ENCODE results near the gene MYO9B. TPM values are rescaled to one million over a fixed set of nuclear protein-coding genes. Genes with fewer than 3 reads are reported as not detected.

Gene MYO9B
- total and polyA plus RNA-seq, 2 of the 13 experiments (the other 11 are each of a cell fraction or from before 2014, with no cell fraction given): 18.0 to 18.3 TPM

- TF ChIP-seq SMAD3 (CRISPR knock-in tag; IDR thresholded peaks at IDR 0.05) (0 out of 2 replicates have a peak, but pooled peaks have one; percentile 40), ZNF792 (CRISPR knock-in tag; IDR thresholded peaks at IDR 0.05) (peak; percentile 0; the same call in 1 of the 2 replicates), NR1H2 (CRISPR knock-in tag; IDR thresholded peaks at IDR 0.05; ENCODE audit: borderline replicate concordance, low read depth) (0 out of 2 replicates have a peak, but pooled peaks have one; percentile 15), KDM2A (CRISPR knock-in tag; IDR thresholded peaks at IDR 0.05; ENCODE audit: borderline replicate concordance, low read depth) (peak; percentile 86), ZKSCAN5 (CRISPR knock-in tag; IDR thresholded peaks at IDR 0.05) (peak; percentile 89; the same call in 1 of the 2 replicates), MYC (CRISPR knock-in tag; IDR thresholded peaks at IDR 0.05; ENCODE audit: borderline replicate concordance) (peak; percentile 85), PRDM15 (CRISPR knock-in tag; IDR thresholded peaks at IDR 0.05) (0 out of 2 replicates have a peak, but pooled peaks have one; percentile 65), SOX6 (IDR thresholded peaks at IDR 0.05) (no peak), SOX6 (CRISPR knock-in tag; IDR thresholded peaks at IDR 0.05) (peak; percentile 94), ZNF503 (CRISPR knock-in tag; IDR thresholded peaks at IDR 0.05) (peak; percentile 75; the same call in 1 of the 2 replicates), ZNF354B (CRISPR knock-in tag; IDR thresholded peaks at IDR 0.05) (no peak), RELA (CRISPR knock-in tag; IDR thresholded peaks at IDR 0.05) (no peak), HNF4A (CRISPR knock-in tag; IDR thresholded peaks at IDR 0.05) (peak; percentile 97), JUN (CRISPR knock-in tag; IDR thresholded peaks at IDR 0.05) (no peak), RFXAP (CRISPR knock-in tag; IDR thresholded peaks at IDR 0.05; ENCODE audit: borderline replicate concordance) (peak; percentile 80; the same call in 1 of the 2 replicates), SALL1 (CRISPR knock-in tag; IDR thresholded peaks at IDR 0.05) (peak; percentile 67; the same call in 1 of the 2 replicates), ZNF512 (CRISPR knock-in tag; IDR thresholded peaks at IDR 0.05) (no peak), PHF8 (CRISPR knock-in tag; IDR thresholded peaks at IDR 0.05) (peak; percentile 79), ZNF652 (CRISPR knock-in tag; IDR thresholded peaks at IDR 0.05; ENCODE audit: borderline replicate concordance, low read depth) (peak; percentile 73), NR2F1 (CRISPR knock-in tag; IDR thresholded peaks at IDR 0.05) (peak; percentile 93 to 95), KMT2B (CRISPR knock-in tag; IDR thresholded peaks at IDR 0.05) (peak; percentile 55; the same call in 1 of the 2 replicates), YY1 (IDR thresholded peaks at IDR 0.05; ENCODE audit: insufficient read depth, insufficient replicate concordance, low read depth, low read length) (peak; percentile 82), ZNF143 (CRISPR knock-in tag; IDR thresholded peaks at IDR 0.05) (peak; percentile 45; the same call in 1 of the 2 replicates)
These were observed 168.4 kb downstream of the MYO9B start (continued) for GRCh38 chr19:17243830-17244617.
